GM18861 (cell line): ENCODE results near the gene IGFBP5.

Experiments used
- ATAC-seq: cut with Tn5 transposase; IDR thresholded peaks from one replicate; pipeline ENCODE4 v1.9.1; 2021; ENCODE audit not compliant: unreplicated experiment

Gene IGFBP5, protein sequence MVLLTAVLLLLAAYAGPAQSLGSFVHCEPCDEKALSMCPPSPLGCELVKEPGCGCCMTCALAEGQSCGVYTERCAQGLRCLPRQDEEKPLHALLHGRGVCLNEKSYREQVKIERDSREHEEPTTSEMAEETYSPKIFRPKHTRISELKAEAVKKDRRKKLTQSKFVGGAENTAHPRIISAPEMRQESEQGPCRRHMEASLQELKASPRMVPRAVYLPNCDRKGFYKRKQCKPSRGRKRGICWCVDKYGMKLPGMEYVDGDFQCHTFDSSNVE

GRCh38 chr2:216695401-216695821, at the start of gene IGFBP5:
TSS of gene IGFBP5 (minus strand) at chr2:216695549. CDS start at chr2:216694775, 774 bp downstream.
- no peak for ATAC-seq

GRCh38 chr2:216743781-216744180, 48.4 kb upstream of the IGFBP5 start:
- ATAC-seq = no peak

DNA sequence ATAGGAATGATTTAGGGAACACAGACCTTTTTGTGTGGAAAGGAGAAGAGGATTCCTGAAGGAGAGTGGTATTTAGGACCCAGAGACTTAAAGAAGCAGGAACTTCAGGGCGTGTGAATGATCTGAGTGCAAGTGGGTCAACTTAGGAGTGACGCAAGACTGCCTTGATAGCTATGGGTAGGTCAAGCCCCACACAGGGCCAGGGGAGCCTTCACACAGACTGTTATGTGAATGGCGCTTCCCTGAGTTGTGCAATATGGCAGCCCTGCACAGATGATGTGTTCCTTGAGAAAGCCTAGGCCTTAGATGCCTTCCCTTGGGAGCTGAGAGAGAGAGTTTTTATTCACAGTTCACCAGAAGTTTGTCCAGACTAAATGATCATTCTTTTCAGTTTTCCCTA, 47.1 kb upstream of the IGFBP5 start:
- ATAC-seq = no peak

DNA sequence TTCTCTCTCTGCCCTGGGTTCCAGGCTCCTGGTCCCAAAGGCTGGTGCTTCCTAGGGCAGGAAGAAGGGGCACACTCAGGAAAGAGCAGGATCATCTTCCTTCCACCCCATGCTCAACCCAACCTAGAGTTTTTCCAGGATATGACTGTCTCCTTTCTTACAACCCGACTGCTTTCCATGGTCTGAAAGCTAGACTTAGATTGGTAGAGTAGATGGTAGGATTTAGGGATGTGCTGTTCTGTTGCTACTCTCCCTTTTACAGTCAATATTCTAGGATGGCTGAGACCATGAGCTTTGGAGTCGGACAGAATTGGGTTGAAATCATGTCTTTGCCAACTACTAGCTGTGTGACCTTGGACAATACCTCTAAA, 45.9 kb upstream of the IGFBP5 start:
- ATAC-seq = no peak

DNA sequence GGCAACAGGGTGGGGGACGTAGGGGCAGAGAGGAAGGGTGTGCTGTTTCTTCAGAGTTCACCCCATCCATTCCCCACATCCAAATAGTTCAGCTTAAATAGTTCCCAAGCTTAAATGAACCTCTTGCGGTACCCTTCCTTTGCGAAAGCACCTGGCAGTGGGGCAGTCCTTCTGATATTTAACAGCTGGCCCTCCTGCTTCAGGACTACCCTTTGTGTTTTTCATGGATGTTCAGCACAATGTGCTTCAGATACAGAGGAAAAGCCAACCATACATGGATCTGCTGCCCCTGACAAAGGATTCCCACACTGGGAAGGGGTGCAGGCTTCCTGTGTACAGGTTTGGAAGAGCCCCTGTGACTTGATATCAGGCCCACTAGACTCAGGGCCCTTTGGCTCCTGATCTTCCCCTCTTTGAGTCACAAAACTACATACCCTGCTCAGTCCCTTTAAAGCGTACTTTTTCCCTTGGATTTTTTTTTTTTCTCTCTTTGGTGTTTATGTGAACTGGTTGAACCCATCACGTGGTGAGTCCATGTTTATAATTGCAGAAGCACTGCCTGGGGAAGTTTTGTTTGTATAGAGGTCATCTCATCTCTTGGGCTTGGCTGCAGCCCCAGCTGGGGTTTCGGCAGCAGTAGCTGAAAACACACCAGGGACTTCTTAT, 45.3 kb upstream of the IGFBP5 start:
- no peak for ATAC-seq

DNA sequence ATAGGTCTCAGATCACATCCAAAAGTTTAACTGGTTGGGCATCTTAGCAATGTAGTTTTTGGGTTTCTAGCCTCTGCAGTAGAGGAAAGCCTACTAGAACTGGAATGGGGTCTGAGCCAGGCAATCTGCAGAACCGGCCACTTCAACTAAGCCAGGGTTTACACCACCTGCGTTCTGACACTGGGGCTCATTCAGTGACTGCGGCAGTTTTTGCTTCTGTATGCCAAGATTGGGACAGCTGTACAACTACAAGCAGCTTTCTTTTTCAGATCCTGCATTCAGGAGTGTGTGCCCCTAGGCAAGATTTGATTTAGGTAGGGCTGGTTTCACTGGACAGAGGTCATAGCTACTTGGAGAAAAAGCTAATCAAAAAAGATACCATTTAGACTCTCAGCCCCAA, 43.7 kb upstream of the IGFBP5 start:
- no peak for ATAC-seq

GRCh38 chr2:216737676-216738075, 42.3 kb upstream of the IGFBP5 start:
- no peak for ATAC-seq

DNA sequence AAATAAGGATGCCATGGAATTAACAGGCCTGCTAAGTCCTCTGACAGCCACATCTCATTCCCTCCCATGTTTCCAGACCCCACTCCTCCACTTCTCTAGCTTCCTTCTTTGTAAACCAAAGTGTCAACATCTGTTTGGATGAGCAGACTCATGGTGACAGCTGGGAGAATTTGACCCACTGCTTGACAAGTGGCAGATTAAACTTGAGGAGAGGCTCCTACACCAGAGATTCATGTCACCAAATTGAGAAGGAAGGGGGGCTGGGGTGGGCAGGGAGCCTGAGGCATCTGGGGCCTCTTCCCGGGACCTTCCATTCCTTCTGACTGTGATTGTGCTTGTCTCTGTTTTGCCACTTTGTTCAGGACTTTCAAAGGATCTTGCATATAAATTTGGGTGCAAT, 41.0 kb upstream of the IGFBP5 start:
- no peak for ATAC-seq

- no peak for ATAC-seq
These were observed 40.3 kb upstream of the IGFBP5 start for GRCh38 chr2:216735668-216736067.

DNA sequence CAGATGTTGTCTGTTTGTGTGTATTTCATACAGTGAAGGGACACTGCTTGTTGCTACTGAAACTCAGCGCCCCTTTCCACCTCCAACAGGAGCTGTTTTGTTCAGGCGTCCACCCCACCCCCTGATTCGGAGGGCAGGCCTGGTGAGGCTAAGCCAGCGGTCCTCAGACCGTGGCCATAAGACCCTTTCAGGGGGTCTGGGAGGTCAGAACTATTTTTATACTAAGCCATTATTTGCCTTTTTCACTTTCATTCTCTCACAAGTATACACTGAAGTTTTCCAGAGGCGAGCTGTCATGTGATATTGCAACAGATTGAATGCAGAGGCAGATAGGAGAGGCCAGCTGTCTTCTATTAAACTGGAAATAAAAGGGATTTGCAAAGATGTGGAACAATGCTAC, 39.7 kb upstream of the IGFBP5 start:
- no peak for ATAC-seq

DNA sequence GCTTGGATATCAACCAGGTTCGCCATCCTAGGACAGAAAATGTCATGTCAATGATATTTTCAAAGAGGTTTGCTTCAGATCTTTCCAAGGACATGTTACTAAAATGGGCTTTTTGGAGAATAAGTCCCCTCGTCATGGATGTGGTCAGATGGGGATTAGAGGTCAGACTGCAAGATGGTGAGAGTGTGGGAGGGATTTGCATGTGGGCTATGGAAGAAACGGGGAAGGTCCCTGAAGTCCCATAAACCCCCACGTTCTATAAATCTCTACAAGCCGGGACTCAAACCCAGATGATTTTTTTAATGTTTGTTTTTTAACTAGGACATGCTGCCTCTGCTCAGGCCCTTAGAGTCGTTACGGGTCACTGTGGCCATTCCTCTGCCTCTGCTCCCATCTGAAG, 37.7 kb upstream of the IGFBP5 start:
- ATAC-seq = no peak

GRCh38 chr2:216732334-216732733, 37.0 kb upstream of the IGFBP5 start:
- ATAC-seq = no peak

DNA sequence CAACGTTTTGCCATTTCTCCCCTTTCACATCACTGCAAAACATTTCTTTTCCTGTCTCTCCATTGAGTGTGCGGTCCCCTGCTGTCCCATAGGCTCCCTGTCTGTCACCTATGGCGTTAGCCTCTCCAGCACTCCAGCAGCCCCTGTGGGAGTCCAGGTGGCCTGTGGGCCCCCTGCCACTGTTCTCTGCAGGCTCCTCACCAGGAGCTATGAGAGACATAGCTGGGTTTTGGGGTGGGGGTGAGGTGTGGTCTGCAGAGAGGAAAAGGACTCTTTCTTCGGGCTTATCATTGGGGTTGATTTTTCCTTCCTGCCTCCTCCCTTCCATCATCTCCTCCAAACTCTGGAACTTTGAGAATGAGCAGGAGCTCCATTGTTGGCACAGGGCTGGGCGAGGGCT, 36.1 kb upstream of the IGFBP5 start:
- no peak for ATAC-seq

DNA sequence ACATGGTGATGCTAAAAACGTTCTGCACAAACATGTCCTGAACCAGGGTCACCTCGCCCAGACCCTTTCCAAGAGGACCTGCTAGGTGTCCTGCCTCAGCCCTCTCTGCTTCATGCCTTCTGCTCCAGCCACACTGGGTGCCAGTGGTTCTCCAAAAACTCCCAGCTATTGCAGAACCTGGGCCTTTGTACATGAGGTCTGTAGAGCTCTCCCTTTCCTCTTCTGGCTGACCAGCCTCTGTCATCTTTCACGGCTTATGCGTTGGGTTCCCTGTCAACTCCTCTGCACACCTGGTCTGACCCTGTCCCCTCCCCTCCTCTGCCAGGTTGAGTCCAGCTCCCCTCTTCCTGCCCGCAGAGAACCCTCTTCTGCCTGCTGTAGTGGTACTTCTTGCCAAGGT, 35.5 kb upstream of the IGFBP5 start:
- no peak for ATAC-seq

- ATAC-seq = no peak
These were observed 32.2 kb upstream of the IGFBP5 start for GRCh38 chr2:216727346-216728122.

- ATAC-seq = no peak
These were observed 28.8 kb upstream of the IGFBP5 start for GRCh38 chr2:216724190-216724589.

DNA sequence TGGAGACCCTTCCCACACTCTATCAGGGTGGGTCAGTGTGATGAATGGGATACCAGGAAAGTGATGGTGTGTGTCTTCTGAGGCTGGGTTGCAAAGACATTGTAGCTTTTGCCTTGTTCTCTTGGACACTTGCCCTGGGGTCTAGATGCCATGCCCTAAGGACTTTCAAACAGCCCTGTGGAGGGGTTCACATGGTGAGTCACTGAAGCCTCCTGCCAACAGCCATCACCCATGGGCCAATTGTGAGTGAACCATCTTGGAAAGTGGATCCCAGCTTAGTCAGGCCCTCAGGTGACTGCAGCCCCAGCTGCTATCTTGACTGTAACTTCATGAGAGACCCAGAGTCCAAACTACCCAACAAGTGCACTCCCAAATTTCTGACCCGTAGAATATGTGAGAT, 25.8 kb upstream of the IGFBP5 start:
- no peak for ATAC-seq

DNA sequence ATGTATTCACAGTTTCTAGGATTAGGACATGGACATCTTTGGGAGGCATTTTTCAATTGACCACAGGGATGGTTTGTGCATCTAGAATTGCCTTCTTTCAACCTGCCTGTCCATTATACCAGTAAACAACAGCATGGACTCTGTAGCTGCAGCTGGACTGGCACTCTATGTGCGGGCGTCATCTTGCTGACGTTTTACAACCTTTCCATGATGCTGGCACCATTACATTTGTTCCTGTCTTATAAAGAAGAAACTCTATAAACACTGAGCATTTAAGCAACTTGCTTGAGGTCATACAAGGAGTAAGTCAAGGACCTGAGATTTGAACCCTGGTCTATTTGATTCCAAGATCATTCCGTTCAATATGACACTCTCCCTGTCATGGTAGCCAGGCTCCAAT, 25.4 kb upstream of the IGFBP5 start:
- ATAC-seq = no peak

DNA sequence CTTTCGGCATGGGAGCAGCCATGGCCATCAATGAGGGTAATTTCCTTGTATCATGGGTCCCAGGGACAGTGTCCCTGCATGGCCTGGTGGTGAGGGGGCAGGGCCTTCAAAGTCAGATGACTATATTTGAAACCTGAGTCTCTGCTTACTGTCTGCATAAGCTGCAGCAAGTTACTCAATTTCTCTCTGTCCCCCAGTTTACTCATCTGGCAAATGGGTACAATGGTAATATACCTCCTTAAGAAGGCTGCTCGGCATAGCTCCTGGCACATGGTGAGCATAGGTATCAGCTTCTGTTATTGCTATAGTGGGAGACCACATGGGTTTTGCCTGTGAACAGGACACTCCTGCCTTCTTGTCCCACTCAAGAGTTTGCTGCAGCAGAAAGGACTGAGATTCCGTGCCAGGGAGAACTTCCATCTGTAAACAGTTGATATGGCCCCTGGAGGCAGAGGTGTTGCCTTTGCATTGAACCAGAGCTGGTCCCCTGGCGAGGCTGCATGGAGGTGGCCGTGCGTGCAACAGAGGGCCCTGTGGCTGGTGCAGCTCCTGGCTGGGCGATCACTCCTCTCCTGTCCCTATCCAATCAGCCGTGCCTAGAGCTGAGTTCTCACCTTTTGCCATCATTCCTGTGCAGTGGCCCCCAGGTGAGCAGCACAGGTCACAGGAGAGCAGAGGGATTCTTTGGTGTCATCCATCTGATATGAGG, 22.7 kb upstream of the IGFBP5 start:
- no peak for ATAC-seq

GRCh38 chr2:216717491-216717901, 22.1 kb upstream of the IGFBP5 start:
- ATAC-seq = no peak

DNA sequence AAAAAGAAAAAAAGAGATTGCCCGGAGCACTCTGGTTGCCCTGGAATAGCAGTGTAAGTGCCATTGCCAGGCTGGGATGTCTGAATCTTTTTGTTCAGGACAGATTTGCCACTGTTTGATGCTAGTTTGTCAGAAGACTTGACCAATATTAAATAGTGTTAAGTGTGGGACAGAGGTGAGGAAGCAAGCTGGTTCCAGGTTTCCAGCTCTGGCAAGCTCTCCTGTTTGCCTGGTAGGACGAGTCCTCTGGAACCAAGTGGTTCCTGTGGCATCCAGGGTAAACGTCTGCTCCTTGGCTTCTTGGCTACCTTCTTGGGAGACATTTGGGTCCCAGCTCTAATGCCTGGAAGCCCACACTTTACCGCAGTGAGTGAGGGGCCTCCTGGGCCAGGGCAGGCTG, 20.8 kb upstream of the IGFBP5 start:
- ATAC-seq = no peak
